GM21367 (cell line): ENCODE data around the gene BCL2.

Experiments
- ATAC-seq: cut with Tn5 transposase; IDR thresholded peaks from one replicate; pipeline ENCODE4 v1.9.1; 2021; ENCODE audit not compliant: unreplicated experiment

BCL2 gene

DNA sequence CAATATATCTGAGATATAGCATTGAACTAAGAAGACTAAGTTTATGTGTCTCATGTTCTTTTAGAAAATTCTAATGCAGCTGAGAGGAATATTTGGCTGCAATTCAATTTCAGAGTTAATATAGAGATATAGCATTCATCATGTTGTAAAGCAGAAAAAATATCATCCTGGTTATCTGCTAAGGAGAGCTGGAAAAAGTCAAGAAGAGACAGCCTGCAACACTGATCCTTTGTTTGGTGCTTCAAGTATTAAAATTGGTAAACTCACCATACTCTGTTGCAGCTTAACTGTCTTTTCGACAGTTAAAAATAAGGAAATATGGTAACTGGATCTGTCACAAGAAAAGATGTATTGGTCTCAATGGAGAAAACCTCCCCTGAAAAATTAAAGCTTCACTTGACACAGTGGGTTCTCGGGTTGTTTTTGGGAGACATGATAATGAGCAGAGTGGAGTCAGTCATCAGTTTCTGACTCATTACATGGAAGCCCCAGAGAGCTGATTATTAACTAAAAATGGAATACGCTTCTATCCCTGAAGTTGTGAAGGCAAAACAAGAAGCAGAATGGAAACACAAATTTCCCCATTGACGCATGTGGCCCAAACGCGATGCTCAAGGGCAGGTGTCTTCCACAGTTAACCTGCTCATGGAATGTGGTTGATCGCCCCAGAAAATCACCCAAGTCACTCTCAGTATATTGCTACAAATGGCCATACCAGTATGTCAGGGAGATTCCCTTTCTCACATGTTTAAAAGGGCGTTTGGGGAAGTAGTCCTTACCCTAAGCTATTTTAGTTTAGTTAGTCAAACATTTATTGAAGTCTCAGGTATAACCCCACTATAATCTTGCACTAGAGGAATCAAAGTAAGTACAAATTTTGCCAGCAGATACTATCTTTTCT lies 8.2 kb downstream of the BCL2 start:
- ATAC-seq, result peak; percentile 51

GRCh38 chr18:63309422-63309821 lies 10.1 kb downstream of the BCL2 start:
- ATAC-seq, result no peak

DNA sequence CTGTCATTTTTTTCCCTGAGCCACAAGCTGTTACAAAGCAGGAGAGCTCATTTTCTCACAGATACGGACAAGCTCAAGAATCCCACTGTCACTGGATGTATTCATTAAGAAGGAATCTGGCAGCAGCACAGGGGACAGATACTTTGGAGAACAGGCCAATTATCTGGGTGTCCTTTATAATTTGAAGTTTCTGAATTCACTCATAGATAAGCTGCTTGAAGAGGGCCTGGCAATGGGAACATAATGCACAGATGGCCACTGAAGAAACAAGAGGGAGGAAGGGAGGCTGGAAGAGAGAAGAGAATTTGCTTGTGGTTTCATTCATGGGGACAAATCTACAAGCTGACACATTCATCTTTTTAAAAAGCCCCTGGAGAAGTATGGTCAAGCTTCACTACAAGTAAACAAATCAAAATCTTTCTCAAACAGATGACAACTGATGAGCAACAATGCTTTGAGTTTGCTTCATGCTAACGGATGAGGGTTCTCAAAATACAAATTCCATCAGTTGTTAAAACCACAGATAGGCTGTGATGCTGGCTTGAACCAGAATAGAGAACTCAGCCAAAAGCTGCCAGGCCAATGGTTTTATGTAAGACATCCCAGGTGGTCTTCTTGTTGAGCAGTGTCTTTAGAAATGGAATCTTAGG lies 11.9 kb downstream of the BCL2 start:
- ATAC-seq, result no peak

- ATAC-seq, result no peak
These were observed 12.6 kb downstream of the BCL2 start for GRCh38 chr18:63306819-63307550.

DNA sequence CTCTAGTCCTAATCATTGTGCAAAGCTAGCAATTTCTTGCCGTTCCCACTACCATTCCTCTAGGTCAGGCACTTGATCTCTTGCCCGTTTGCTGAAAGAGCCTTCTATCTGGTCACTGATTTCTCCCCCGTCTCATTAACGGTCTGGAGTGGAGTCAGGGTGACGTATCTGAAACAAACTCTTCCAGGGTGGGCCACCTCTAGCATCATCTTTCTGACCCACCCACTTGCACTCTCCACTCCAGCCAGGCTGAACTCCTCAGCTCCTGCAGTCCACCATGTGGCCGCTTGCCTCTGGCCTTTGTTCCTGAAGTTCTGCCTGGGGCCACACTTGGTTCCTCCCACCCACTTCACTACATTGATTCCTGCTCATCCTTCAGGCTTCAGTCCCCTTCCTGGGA lies 13.3 kb downstream of the BCL2 start:
- ATAC-seq, result no peak

DNA sequence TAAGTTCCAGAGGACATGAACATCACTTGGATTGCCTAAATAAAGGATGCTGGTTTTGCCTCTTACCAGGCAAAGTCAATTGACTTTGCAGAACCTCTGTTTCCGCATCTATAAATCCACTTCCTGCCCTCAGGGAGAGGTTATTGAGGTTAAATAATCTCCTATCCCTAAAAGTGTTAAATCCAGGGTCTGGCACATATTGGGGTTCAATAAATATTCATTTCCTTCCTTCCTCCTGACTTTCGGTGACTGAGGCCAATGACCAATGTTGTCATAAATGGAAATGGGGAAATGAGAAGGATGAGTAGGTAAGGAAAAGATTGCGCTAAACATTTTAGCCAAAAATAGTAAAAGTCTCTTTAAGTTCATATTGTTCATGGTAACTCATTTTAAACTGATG lies 16.0 kb downstream of the BCL2 start:
- ATAC-seq, result no peak

- no peak for ATAC-seq
These were observed 16.7 kb downstream of the BCL2 start for GRCh38 chr18:63302636-63303405.

- ATAC-seq, result no peak
These were observed 17.3 kb downstream of the BCL2 start for GRCh38 chr18:63302220-63302619.

DNA sequence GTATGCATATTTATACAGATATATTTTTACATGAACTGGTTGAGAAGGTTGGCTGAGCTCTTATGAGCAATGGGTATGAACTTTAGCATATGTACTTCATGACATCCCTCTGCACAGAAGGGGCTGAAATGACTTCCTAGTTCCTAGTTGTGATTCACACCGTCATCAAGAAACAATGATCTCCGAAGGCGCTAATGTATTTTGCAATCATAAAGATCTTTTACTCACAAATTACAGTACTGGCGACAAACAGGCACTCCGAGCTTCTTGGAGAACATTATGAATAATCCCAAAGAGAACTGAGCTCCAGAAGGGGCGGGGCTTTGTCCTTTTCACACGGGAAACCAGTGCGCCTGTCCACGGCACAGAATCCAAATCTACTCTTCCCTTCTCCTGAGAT lies 18.1 kb downstream of the BCL2 start:
- ATAC-seq, result no peak

- peak; percentile 65 for ATAC-seq
These were observed 19.5 kb downstream of the BCL2 start for GRCh38 chr18:63299837-63300745.

DNA sequence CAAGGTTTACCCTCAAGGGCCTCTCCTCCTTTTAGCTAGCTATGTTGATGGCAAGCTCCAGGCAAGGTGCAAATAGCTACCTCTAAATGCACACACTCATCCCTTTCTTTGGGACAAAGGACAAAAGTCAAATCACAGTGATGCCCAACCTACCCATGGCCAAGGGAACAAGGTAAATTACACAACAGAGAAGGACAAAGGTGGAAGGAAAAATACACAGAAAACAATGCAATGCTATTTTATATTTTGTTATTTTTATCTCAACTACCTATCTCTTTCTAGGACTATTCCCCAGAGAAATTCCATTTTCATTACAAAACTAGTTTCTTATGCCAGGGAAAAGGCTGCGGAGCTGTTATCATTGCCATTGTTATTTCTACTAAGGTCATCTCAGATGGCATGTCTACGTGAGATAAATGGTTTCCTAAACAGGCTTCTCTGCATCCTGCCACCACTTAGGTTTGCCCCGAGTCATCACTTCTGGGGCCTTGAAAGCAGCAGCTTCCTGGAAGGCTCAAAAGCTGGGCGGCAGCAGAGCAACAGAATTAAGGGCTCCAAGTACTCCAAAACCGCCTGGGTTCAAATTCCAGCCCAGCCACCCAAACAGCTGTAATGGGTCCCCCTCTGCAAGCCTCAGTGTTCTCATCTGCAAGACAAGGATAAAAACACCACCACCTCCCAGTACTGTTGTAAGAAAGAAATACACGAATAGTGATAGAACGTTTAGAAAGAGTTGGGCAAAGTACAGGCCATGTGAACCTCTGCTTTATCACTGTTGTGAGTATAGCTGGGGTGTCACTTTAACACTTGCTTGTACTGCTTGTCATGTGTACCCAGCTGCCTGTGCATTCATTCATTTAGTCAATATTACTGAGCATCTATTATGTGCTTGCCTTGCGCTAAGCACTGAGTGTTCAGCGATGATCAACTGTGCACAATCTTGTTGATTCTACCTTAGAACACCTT lies 20.9 kb downstream of the BCL2 start:
- ATAC-seq, result no peak

DNA sequence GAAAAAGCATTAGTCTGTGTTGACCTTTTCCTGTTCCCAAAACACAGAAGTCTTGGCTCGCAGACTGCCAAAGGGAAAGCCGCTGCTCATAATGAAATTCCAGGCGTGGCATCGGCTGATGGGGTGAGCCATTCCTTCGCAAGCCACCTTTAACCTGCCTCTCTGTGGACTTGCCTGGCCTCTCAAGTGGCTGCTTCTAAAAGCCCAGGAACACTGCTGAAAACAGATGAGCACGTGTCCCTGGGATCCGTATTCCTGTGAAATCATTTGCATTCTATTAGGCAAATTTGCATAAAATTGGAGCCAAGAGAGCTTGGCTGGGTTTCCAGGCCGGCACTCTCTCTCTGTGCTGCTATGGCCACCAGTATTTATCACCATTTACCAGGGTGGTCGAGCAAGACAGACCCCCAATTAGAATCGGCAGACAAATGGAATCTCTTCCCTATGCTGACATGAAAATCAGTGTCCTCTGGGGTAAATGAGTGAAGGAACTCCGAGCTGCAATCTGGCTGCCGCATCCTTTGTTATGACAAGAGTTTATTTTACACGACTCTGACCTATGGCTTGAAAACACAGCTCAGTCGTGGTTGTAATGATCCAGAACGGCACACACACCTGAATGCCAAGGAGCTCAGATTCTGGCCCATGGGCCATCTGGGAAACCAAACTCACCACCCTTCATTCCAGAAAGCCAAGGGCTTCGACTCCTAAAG lies 21.7 kb downstream of the BCL2 start:
- no peak for ATAC-seq

GRCh38 chr18:63293935-63294334 lies 25.6 kb downstream of the BCL2 start:
- ATAC-seq, result no peak

DNA sequence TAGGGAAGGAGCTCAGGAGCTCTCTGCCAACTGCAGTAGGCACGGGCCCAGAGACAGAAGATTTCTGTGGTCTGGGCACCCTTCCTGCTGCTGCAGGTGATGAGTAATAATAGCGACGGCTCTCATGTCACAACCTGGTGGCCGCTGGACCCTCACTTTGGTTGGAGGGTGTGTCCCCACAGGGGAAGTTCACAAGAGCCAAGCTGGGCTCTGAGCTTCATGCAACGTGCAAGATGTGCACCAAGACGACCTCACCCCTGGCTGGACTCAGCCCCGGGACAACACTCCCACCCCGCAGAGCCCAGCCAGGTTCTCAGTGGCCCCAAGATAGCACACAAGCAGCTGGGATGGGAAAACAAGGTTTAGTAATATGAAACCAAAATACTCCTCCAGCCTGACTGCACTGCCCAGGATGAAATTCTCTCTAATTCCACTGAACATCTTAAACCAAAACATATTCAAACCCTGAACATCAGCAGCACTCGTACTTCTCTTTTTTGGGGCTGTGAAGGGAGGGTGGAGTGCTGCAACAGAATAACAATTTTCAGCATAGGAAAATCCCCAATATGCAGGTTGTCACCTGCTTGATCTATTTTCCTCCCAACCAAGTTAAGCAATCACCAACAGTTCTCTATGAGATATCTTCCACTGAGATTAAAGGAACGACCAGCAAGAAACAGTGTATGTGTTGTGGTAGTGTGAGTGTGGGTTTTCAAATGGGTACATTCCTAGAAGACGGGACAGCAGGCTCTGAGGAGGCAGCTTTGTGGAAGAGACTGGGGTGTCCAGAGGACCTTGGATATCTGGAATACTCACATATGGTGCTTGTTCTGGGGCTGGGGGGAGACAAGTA lies 26.5 kb downstream of the BCL2 start:
- ATAC-seq, result peak; percentile 54

GRCh38 chr18:63291278-63291677 lies 28.3 kb downstream of the BCL2 start:
- ATAC-seq, result no peak

- ATAC-seq, result no peak
These were observed 28.8 kb downstream of the BCL2 start for GRCh38 chr18:63290821-63291200.

- no peak for ATAC-seq
These were observed 29.3 kb downstream of the BCL2 start for GRCh38 chr18:63290166-63290820.
